ENCODE data around the gene ZNF543.
"Not testable (repeated sequence)": the region's sequence is repeated elsewhere in the genome, so short reads cannot be mapped to it uniquely, and the experiment has no call there.

The ZNF543 gene

GRCh38 chr19:57321751-57322150, 1.5 kb downstream of the ZNF543 start:
- no peak for DNase-seq

GRCh38 chr19:57324992-57325391, 4.7 kb downstream of the ZNF543 start:
- DNase-seq: no peak

- no peak for DNase-seq
Measured at GRCh38 chr19:57327993-57328392, 7.7 kb downstream of the ZNF543 start.

GRCh38 chr19:57334191-57334590, 13.9 kb downstream of the ZNF543 start:
- no peak for DNase-seq

- DNase-seq: no peak
Measured at GRCh38 chr19:57338877-57339276, 18.6 kb downstream of the ZNF543 start.

- DNase-seq: no peak
Measured at GRCh38 chr19:57342582-57342981, 22.3 kb downstream of the ZNF543 start.

- DNase-seq: no peak
Measured at GRCh38 chr19:57348136-57348535, 27.9 kb downstream of the ZNF543 start.

- peak; percentile 92 for DNase-seq
Measured at GRCh38 chr19:57350877-57351805, 30.9 kb downstream of the ZNF543 start, which contains the start of gene ZNF304. TSS of gene ZNF304 (plus strand) at chr19:57351271. CDS start at chr19:57351665, 394 bp downstream.

GRCh38 chr19:57351867-57352266, 31.6 kb downstream of the ZNF543 start:
- no peak for DNase-seq

- no peak for DNase-seq
Measured at GRCh38 chr19:57355916-57356315, 35.6 kb downstream of the ZNF543 start.

GRCh38 chr19:57357406-57357805, 37.1 kb downstream of the ZNF543 start:
- no peak for DNase-seq

- no peak for DNase-seq
Measured at GRCh38 chr19:57359300-57359699, 39.0 kb downstream of the ZNF543 start.

GRCh38 chr19:57362419-57362818, 42.1 kb downstream of the ZNF543 start:
- no peak for DNase-seq

- DNase-seq: peak; percentile 99
Measured at GRCh38 chr19:57362997-57363687, 42.9 kb downstream of the ZNF543 start, which contains the start of the genes TRAPPC2B and ZNF547. TSS of gene TRAPPC2B (plus strand) at chr19:57363551. CDS start at chr19:57364834, 1,283 bp downstream. TSS of gene ZNF547 (plus strand) at chr19:57363551. CDS start at chr19:57368556, 5,005 bp downstream.

GRCh38 chr19:57363688-57364181, 43.5 kb downstream of the ZNF543 start:
- DNase-seq: no peak

- DNase-seq: no peak
Measured at GRCh38 chr19:57366776-57367175, 46.5 kb downstream of the ZNF543 start.

- DNase-seq: no peak
Measured at GRCh38 chr19:57374179-57374578, 53.9 kb downstream of the ZNF543 start.

- not testable (repeated sequence) for DNase-seq
Measured at GRCh38 chr19:57374647-57375046, 54.4 kb downstream of the ZNF543 start.

GRCh38 chr19:57376151-57376550, 55.9 kb downstream of the ZNF543 start:
- DNase-seq: no peak

- DNase-seq: no peak
Measured at GRCh38 chr19:57377498-57378146, 57.4 kb downstream of the ZNF543 start.

Data from suppressor macrophage treated with lipopolysaccharide for 4 hours (primary cell).